ENCODE data around the gene ZNF773. TPM values are rescaled to one million over a fixed set of nuclear protein-coding genes. Genes with fewer than 3 reads are reported as not detected.
"Not testable (repeated sequence)": the region's sequence is repeated elsewhere in the genome, so short reads cannot be mapped to it uniquely, and the experiment has no call there.

Gene ZNF773
- total RNA-seq (10 to 100 TPM in 1 of 2 donors, 1 to 10 TPM in 1; 6.3 to 17.0 TPM), polyA plus RNA-seq (1 to 10 TPM; 2.5 to 4.3 TPM)
- long read RNA-seq, donor 1, partial matches to known transcripts: 0 of 5 reads
- long read RNA-seq, donor 1, other reads (novel, unspliced or antisense): 0 of 5 reads
- long read RNA-seq, donor 2, partial matches to known transcripts: 0 of 2 reads
- long read RNA-seq, donor 2, other reads (novel, unspliced or antisense): 0 of 2 reads
- long read RNA-seq, donor 3: 0 reads
- long read RNA-seq, donor 4: 0 reads
- long read RNA-seq, donor 5, partial matches to known transcripts: 0 of 3 reads
- long read RNA-seq, donor 5, other reads (novel, unspliced or antisense): 0 of 3 reads

DNA sequence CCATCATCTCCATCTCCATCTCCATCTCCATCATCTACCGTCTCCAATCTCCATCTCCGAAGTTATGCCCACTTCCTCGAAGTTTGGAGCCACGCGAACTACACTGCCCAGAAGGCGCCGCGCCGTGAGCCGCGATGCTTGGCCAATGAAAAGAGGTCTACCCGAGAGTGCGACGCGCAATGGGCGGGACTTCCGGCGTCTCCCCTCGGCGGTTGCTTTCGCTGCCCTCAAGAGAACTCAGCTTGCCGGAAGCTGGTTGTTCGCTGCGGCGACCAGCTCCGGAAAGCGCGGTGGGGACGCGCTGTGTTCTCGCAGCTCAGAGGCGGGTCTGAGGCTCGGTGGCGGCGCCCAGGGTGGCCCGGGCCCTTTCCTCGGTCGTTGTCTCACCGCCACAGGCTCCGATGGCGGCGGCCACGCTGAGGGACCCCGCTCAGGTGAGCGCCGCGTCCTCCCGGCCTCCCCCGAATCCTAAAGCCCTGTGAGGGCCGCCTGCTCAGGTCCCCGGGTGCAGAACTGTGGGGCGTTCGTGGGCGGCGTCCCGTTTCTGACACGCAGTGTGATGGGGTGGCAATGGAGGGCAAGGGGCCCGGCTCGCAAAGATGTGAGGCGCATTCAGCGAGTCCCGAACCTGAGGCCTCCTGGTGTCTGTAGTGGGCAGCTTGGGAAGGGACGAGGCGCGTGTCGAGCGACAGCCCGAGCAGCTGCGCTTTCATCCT, at the start of gene ZNF773:
ZNF773 (plus strand) TSS at position 259 of the 716 bp plus-strand sequence; CDS start at position 402, 143 bp downstream.
- peak within 1 kb of the TSS; percentile 11 to 81 for H3K9ac ChIP-seq (ENCODE audit: insufficient read depth in 1 of 2, low read length in 2 of 2)

GRCh38 chr19:57452307-57452706, 47.4 kb upstream of the ZNF773 start:
- no peak overlapping the region for H3K9ac ChIP-seq (ENCODE audit: insufficient read depth in 1 of 2, low read length in 2 of 2)
- H3K9me3 ChIP-seq (ENCODE audit: control insufficient read depth in 4 of 4, insufficient read depth in 3 of 4, low read length in 3 of 4): peaks cover 0 to 24% (median 3%) of the 10 kb centered on the region in 4 donors
- no peaks in the 10 kb centered on the region for H3K27me3 ChIP-seq (ENCODE audit: control insufficient read depth in 3 of 3, insufficient read depth in 3 of 3, low read length in 2 of 3)
- no peak overlapping the region for H3K27ac ChIP-seq (ENCODE audit: low read depth in 1 of 2, low read length in 1 of 2)
- TF ChIP-seq, protein P1, sequence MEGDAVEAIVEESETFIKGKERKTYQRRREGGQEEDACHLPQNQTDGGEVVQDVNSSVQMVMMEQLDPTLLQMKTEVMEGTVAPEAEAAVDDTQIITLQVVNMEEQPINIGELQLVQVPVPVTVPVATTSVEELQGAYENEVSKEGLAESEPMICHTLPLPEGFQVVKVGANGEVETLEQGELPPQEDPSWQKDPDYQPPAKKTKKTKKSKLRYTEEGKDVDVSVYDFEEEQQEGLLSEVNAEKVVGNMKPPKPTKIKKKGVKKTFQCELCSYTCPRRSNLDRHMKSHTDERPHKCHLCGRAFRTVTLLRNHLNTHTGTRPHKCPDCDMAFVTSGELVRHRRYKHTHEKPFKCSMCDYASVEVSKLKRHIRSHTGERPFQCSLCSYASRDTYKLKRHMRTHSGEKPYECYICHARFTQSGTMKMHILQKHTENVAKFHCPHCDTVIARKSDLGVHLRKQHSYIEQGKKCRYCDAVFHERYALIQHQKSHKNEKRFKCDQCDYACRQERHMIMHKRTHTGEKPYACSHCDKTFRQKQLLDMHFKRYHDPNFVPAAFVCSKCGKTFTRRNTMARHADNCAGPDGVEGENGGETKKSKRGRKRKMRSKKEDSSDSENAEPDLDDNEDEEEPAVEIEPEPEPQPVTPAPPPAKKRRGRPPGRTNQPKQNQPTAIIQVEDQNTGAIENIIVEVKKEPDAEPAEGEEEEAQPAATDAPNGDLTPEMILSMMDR (IDR thresholded peaks at IDR 0.05; ENCODE audit: control extremely low read depth, extremely low read depth): no peak
- DNase-seq (no peak), ATAC-seq (ENCODE audit: insufficient read depth, low FRiP score) (no peak)
- peaks cover 3 to 15% (median 7%) of the 10 kb centered on the region in 4 donors for H3K36me3 ChIP-seq (ENCODE audit: control insufficient read depth in 4 of 4, insufficient read depth in 4 of 4, low read length in 4 of 4)
- no peak overlapping the region for H3K4me3 ChIP-seq
- WGBS, 2 donors: 95 to 96% methylated on average over 3 of the region's 3 CpGs
- H3K4me1 ChIP-seq (ENCODE audit: control insufficient read depth in 5 of 5, insufficient read depth in 5 of 5, low read length in 5 of 5): no peaks in the 10 kb centered on the region

More for the DNA sequence above, at the start of gene ZNF773:
- WGBS, 2 donors: 0 to 1% methylated on average over 53 to 60 of the region's 69 CpGs
- Histone ChIP-seq H3K27ac (ENCODE audit: low read depth in 1 of 2, low read length in 1 of 2) (peak within 1 kb of the TSS; percentile 90 to 94), H3K36me3 (ENCODE audit: control insufficient read depth in 4 of 4, insufficient read depth in 4 of 4, low read length in 4 of 4) (peaks cover 6 to 26% (median 14%) of the 10 kb centered on the region in 4 donors), H3K9me3 (ENCODE audit: control insufficient read depth in 4 of 4, insufficient read depth in 3 of 4, low read length in 3 of 4) (peaks cover 0 to 20% (median 15%) of the 10 kb centered on the region in 4 donors), H3K4me3 (peak within 1 kb of the TSS; percentile 94)
- peak; percentile 98 for ATAC-seq (ENCODE audit: insufficient read depth, low FRiP score)
- not testable (repeated sequence) for H3K27me3 ChIP-seq (ENCODE audit: control insufficient read depth in 3 of 3, insufficient read depth in 3 of 3, low read length in 2 of 3); H3K4me1 ChIP-seq (ENCODE audit: control insufficient read depth in 5 of 5, insufficient read depth in 5 of 5, low read length in 5 of 5)
- peak; percentile 96 to 99 (median 96) for DNase-seq

DNA sequence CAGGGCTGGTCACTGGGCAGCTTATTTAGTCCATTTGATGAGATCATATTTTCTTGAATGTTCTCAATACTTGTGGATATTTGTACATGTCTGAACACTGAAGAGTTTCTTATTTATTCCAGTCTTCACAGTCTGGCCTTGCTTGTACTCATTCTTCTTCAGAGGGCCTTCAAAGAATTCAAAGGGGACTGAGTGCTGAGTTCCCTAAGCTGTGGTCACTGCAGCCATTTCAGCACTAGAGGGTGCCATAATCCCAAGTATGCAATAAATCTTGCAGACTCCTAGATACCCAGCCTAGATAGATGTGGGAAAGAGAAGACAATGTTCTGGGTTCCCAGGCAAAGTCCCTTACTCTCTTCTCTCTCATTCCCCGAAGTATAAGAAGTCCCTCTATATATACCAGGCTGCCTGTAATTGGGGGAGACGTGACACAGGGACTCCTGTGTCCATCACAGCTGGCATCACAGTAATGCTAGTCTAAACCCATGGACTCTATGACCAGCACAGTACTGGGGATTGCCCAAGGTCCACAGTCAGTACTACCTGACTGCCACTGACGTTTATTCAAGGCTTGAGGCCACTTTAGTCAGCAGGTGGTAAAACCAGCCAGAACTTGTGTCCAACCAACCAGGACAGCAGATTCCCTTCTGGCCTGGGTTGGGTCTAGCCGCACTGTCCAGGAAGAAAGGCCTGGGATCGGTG, 33.9 kb upstream of the ZNF773 start:
- Histone ChIP-seq H3K27me3 (ENCODE audit: control insufficient read depth in 3 of 3, insufficient read depth in 3 of 3, low read length in 2 of 3) (no peaks in the 10 kb centered on the region), H3K9ac (ENCODE audit: insufficient read depth in 1 of 2, low read length in 2 of 2) (no peak overlapping the region), H3K36me3 (ENCODE audit: control insufficient read depth in 4 of 4, insufficient read depth in 4 of 4, low read length in 4 of 4) (peaks cover 4 to 16% (median 10%) of the 10 kb centered on the region in 4 donors), H3K27ac (ENCODE audit: low read depth in 1 of 2, low read length in 1 of 2) (peak overlapping the region in 1 of 2 donors; percentile 42), H3K4me1 (ENCODE audit: control insufficient read depth in 5 of 5, insufficient read depth in 5 of 5, low read length in 5 of 5) (no peaks in the 10 kb centered on the region), H3K4me3 (no peak overlapping the region), H3K9me3 (ENCODE audit: control insufficient read depth in 4 of 4, insufficient read depth in 3 of 4, low read length in 3 of 4) (peaks cover 10 to 46% (median 23%) of the 10 kb centered on the region in 4 donors)
- DNase-seq: no peak
- 71 to 75% methylated on average over 5 of the region's 5 CpGs for WGBS, 2 donors
- TF ChIP-seq, protein P1 (IDR thresholded peaks at IDR 0.05; ENCODE audit: control extremely low read depth, extremely low read depth): no peak
- no peak for ATAC-seq (ENCODE audit: insufficient read depth, low FRiP score)
